ENCODE data around the gene AUTS2. TPM values are rescaled to one million over a fixed set of nuclear protein-coding genes. Genes with fewer than 3 reads are reported as not detected.

Gene AUTS2
- total and polyA plus RNA-seq, 2 of the 8 experiments (the other 6 are each of a cell fraction or from before 2014, with no cell fraction given), result 25.9 to 101 TPM

GRCh38 chr7:70544016-70544415 lies 945.7 kb downstream of the AUTS2 start:
- Histone ChIP-seq H3K27ac (ENCODE audit: low read depth, low read length) (no peak overlapping the region), H3K9ac (replicated peaks in 1 of 4; ENCODE audit: extremely low read depth in 1 of 4, low read depth in 3 of 4, low read length in 3 of 4) (no peak overlapping the region), H4K20me1 (replicated peaks in 1 of 2; ENCODE audit: control insufficient read depth in 1 of 2, insufficient read depth in 2 of 2, low read length in 2 of 2) (no peaks in the 10 kb centered on the region), H3K4me1 (replicated peaks in 1 of 4; ENCODE audit: control insufficient read depth in 3 of 4, insufficient read depth in 4 of 4, low read length in 3 of 4) (peaks cover 0 to 9% (median 3%) of the 10 kb centered on the region in 4 experiments; a peak in 3 of 7 replicates), H2BK15ac (ENCODE audit: low read length) (no peak overlapping the region), H3K79me1 (ENCODE audit: low read depth, low read length) (no peaks in the 10 kb centered on the region), H3K56ac (replicated peaks; ENCODE audit: insufficient read length, low read depth, low read length) (no peak overlapping the region), H3K9me3 (ENCODE audit: insufficient read depth in 2 of 2, low read depth in 1 of 2, low read length in 1 of 2) (no peaks in the 10 kb centered on the region; a peak in 1 of 4 replicates), H2BK12ac (ENCODE audit: low read depth, low read length) (no peak overlapping the region), H4K91ac (replicated peaks; ENCODE audit: insufficient read length, low read length) (no peak overlapping the region), H3K4ac (replicated peaks; ENCODE audit: insufficient read length, low read depth, low read length) (no peak overlapping the region), H3K18ac (ENCODE audit: extremely low read depth, low read length) (no peak overlapping the region), H3K27me3 (replicated peaks in 1 of 4; ENCODE audit: control insufficient read depth in 3 of 4, extremely low read depth in 1 of 4, insufficient read depth in 3 of 4, low read length in 3 of 4) (no peaks in the 10 kb centered on the region; a peak in 1 of 7 replicates), H2BK120ac (replicated peaks; ENCODE audit: low read depth, low read length) (no peak overlapping the region), H2AK5ac (ENCODE audit: low read depth, low read length) (no peak overlapping the region), H3K23me2 (ENCODE audit: low read depth, low read length) (no peaks in the 10 kb centered on the region), H3K14ac (ENCODE audit: insufficient read length) (no peak overlapping the region), H2BK20ac (ENCODE audit: low read length) (no peak overlapping the region), H3K23ac (ENCODE audit: insufficient read length) (no peak overlapping the region), H2BK5ac (ENCODE audit: low read depth, low read length) (no peak overlapping the region), H2AFZ (ENCODE audit: low read length) (no peak overlapping the region), H3K79me2 (ENCODE audit: control insufficient read depth in 1 of 2, insufficient read depth in 2 of 2, low read length in 2 of 2) (no peaks in the 10 kb centered on the region), H3K4me3 (ENCODE audit: extremely low read depth in 1 of 4, insufficient read depth in 2 of 4, low read depth in 3 of 4, low read length in 4 of 4) (no peak overlapping the region), H4K8ac (ENCODE audit: extremely low read depth, insufficient read depth, low read length) (no peak overlapping the region), H3K36me3 (ENCODE audit: control insufficient read depth in 2 of 4, insufficient read depth in 4 of 4, low read length in 3 of 4) (no peaks in the 10 kb centered on the region), H3K4me2 (ENCODE audit: insufficient read depth in 1 of 2, low read depth in 2 of 2, low read length in 2 of 2) (no peak overlapping the region), H4K5ac (ENCODE audit: insufficient read length, low read depth, low read length) (no peak overlapping the region)
- POLR2A ChIA-PET (ENCODE audit: partially characterized antibody), result no interaction called here
- DNase-seq (ENCODE audit: low read depth in 1 of 2, low spot score in 2 of 2), result no peak
- FAIRE-seq, result no peak
- CTCF ChIA-PET (ENCODE audit: partially characterized antibody), result interaction anchor here (0.8 to 1.3 kb wide), 2 partner anchors 12 to 155 kb away, joined by 3 to 4 read pairs; no protein-coding TSS in a partner anchor
- 80% methylated on average over 2 of the region's 2 CpGs; no CpG with 5 or more reads in 1 of the 2 experiments for WGBS, 2 experiments (ENCODE audit: extremely low coverage in 1 of 2, insufficient coverage in 1 of 2, insufficient read length in 1 of 2, insufficient replicate concordance in 2 of 2, low coverage in 1 of 2, low lambda C conversion rate in 2 of 2, missing lambda C conversion rate in 1 of 2)
- no peak for TF ChIP-seq RBBP5 (IDR thresholded peaks at IDR 0.05; ENCODE audit: borderline replicate concordance, low read depth, low read length)
- no peak for TF ChIP-seq JUND (IDR thresholded peaks at IDR 0.05; ENCODE audit: low read length)
- TF ChIP-seq PHF8 (conservative IDR thresholded peaks at IDR 0.05; ENCODE audit: low read depth, low read length), result no peak
- TF ChIP-seq JUN (IDR thresholded peaks at IDR 0.05; ENCODE audit: low read depth, low read length), result no peak
- no peak for TF ChIP-seq TAF1 (IDR thresholded peaks at IDR 0.05; ENCODE audit: low read depth, low read length)
- TF ChIP-seq GTF2F1 (IDR thresholded peaks at IDR 0.05; ENCODE audit: borderline replicate concordance, low read depth, low read length), result no peak
- TF ChIP-seq TEAD4 (IDR thresholded peaks at IDR 0.05; ENCODE audit: low read depth, low read length), result no peak
- no peak for TF ChIP-seq BCL11A (IDR thresholded peaks at IDR 0.05; ENCODE audit: low read depth in 2 of 2, low read length in 2 of 2)
- TF ChIP-seq CHD2 (IDR thresholded peaks at IDR 0.05; ENCODE audit: low read length), result no peak
- TF ChIP-seq RXRA (IDR thresholded peaks at IDR 0.05; ENCODE audit: insufficient read depth, low read depth, low read length), result no peak
- TF ChIP-seq CTCF (IDR thresholded peaks at IDR 0.05; ENCODE audit: control extremely low read depth in 1 of 3, insufficient read depth in 1 of 3, low read depth in 1 of 3, low read length in 3 of 3), result no peak
- no peak for TF ChIP-seq SUZ12 (IDR thresholded peaks at IDR 0.05; ENCODE audit: low read length)
